ENCODE results near the gene COL4A3. TPM values are rescaled to one million over a fixed set of nuclear protein-coding genes. Genes with fewer than 3 reads are reported as not detected.

COL4A3 gene
- total RNA-seq, 2 donors from 2014 or later, result 0.30 to 0.42 TPM

DNA sequence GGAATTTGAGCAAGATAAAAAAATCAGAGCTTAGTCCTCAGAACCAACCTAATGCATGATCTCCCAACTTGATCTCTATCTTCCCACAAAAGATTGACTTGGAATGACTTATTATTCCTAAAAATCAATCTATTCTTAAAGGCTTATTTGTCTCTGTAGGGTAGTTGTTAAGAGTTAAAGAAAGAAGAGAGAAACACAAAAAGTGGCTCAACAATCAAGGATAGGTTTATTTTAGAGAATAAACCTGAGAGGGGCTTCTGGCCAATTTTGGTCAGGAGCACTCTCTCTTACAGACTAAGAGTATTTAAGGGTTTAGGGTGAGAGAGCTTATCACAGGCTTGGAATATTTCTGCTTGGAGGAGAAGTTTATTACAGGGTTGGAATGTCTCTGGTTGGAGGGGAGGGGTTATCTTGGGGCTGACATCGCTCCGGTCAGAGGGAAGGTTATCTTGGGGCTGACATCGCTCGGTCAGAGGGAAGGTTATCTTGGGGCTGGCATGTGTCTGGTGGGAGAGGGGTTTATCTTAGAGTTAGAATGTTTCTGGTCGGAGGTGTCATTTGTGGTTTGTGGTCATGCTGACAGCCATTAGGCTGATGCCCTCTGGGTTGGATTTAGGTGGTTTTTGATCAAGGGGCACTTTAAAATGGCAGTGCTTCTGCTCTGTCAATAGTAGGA is 158.2 kb downstream of the COL4A3 start:
- Histone ChIP-seq H3K4me3 (no peak overlapping the region), H3K9me3 (no peaks in the 10 kb centered on the region), H3K27ac (no peak overlapping the region), H3K27me3 (no peaks in the 10 kb centered on the region), H3K4me1 (peaks cover 6% of the 10 kb centered on the region), H3K9ac (ENCODE audit: low read depth in 2 of 2, low read length in 2 of 2) (no peak overlapping the region), H3K36me3 (no peaks in the 10 kb centered on the region)
- TF ChIP-seq, protein P1, sequence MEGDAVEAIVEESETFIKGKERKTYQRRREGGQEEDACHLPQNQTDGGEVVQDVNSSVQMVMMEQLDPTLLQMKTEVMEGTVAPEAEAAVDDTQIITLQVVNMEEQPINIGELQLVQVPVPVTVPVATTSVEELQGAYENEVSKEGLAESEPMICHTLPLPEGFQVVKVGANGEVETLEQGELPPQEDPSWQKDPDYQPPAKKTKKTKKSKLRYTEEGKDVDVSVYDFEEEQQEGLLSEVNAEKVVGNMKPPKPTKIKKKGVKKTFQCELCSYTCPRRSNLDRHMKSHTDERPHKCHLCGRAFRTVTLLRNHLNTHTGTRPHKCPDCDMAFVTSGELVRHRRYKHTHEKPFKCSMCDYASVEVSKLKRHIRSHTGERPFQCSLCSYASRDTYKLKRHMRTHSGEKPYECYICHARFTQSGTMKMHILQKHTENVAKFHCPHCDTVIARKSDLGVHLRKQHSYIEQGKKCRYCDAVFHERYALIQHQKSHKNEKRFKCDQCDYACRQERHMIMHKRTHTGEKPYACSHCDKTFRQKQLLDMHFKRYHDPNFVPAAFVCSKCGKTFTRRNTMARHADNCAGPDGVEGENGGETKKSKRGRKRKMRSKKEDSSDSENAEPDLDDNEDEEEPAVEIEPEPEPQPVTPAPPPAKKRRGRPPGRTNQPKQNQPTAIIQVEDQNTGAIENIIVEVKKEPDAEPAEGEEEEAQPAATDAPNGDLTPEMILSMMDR (IDR thresholded peaks at IDR 0.05), result no peak
- no peak for DNase-seq
- intact Hi-C loops (cut with DNase I), result no loop called here

DNA sequence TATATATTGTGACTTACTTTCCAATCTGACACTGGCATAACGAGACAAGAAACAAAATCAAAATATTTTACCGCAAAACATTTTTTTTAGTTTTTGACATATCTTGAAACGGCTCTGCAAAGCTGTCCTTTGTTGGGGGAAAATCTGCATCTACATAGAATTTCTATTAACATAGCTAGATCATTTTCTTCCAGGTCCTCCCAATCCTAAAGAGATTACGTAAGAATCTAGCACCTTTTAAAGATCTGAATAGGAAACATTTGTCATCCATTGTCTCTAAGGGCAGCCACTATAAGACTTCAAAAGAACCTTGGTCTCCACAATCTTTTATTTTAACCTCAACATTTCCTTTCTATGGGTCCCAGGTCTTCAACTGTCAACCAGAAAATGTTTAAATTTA is 159.4 kb downstream of the COL4A3 start:
- Histone ChIP-seq H3K27ac (no peak overlapping the region), H3K9me3 (no peaks in the 10 kb centered on the region), H3K27me3 (no peaks in the 10 kb centered on the region), H3K4me1 (peaks cover 6% of the 10 kb centered on the region), H3K36me3 (no peaks in the 10 kb centered on the region), H3K9ac (ENCODE audit: low read depth in 2 of 2, low read length in 2 of 2) (no peak overlapping the region), H3K4me3 (no peak overlapping the region)
- DNase-seq, result no peak
- TF ChIP-seq, protein P1 (IDR thresholded peaks at IDR 0.05), result no peak
- intact Hi-C loops (cut with DNase I), result no loop called here

DNA sequence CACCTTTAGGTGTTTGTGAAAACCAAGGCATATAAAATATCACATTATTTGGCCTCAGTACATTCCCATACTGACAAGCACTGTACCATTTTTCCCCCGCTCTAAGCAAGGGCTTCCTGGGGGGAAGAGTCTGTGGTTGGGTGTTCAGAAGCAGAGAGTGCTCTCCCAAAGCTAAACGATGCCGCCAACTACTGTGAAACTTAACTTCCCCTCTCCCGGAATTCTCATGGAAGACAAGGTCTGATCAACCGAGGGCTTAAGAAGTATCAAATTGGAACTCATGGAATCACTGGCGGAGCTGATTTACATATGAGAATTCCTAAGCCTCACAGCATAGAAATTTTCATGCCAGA is 160.2 kb downstream of the COL4A3 start:
- intact Hi-C loops (cut with DNase I), result no loop called here
- DNase-seq, result peak; percentile 31
- Histone ChIP-seq H3K4me3 (peak overlapping the region; percentile 94), H3K27ac (peak overlapping the region; percentile 85), H3K4me1 (peaks cover 6% of the 10 kb centered on the region), H3K36me3 (no peaks in the 10 kb centered on the region), H3K9ac (ENCODE audit: low read depth in 2 of 2, low read length in 2 of 2) (peak overlapping the region in 1 of 2 donors; percentile 92), H3K27me3 (no peaks in the 10 kb centered on the region), H3K9me3 (no peaks in the 10 kb centered on the region)
- TF ChIP-seq, protein P1 (IDR thresholded peaks at IDR 0.05), result no peak

DNA sequence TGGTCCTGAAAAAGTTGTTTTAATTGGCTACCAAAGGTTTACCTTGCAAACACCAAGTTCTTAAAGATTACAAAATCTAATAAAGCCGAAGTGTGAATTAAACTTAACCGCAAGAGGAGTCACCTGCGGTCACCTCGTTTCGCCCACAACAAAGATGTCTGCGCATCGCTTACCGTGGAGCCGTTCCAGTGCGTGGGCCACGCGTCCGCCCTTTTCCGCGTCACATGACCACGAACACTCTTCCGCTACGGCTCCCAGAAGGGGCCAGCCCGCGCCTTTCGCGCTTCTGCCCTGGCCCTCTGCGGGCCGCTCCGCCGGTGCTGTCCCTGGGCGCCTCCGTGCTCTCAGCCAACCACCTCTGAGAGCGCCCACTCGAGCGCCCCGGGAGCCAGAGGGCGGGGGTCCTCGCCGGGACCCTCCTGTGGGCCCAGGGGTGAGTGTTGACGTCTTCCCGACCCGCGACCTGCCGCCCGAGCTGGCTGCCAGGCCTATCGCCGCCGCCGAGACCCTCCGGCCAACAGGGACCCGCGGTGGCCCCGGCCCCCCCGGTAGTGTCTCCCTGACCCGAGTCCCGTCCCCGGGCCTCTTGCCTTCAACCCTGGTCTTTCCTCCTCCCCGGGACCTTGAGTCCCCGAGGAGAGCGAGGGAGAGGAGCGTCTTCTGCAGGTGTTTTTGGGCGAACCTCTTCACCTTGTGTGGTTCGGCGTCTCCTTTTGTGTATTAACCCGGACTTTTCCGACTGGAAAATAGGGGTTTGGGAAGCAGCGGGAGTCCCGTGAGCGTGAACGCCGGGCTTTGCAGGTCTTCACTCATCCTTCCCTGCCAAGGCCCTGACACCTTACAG is 160.8 kb downstream of the COL4A3 start, which contains the start of gene MFF:
Gene MFF (plus strand): TSS at position 257 of the 844 bp plus-strand sequence. CDS start 5,415 bp downstream, outside the sequence.
- DNase-seq, result peak; percentile 95
- peak within 1 kb of the TSS; percentile 92 to 94 for H3K9ac ChIP-seq (ENCODE audit: low read depth in 2 of 2, low read length in 2 of 2)
- TF ChIP-seq, protein P1 (IDR thresholded peaks at IDR 0.05), result no peak
- peak within 1 kb of the TSS; percentile 94 for H3K4me3 ChIP-seq
- H3K36me3 ChIP-seq, result no peaks in the 10 kb centered on the region
- H3K4me1 ChIP-seq, result peaks cover 6% of the 10 kb centered on the region
- peak within 1 kb of the TSS; percentile 85 for H3K27ac ChIP-seq
- intact Hi-C loops (cut with DNase I), result no loop called here
- H3K27me3 ChIP-seq, result no peaks in the 10 kb centered on the region
- no peaks in the 10 kb centered on the region for H3K9me3 ChIP-seq

DNA sequence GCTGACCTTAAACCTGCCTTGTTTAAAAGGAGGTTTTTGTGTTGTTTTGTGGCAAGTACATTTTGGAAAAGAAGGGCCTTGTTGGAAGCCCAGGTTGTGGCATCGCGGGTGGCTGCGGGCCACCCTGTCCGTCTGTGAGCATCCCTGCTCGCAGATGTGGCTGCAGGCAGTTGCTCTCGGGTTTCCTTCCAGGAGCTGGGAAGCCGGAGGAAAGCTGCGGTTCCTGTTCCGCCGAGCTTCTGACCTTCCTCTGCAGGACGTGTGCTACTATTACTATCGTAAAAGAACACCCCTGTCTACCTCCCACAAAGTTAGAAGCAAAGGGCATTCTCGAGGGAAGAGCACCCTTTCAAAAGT is 161.4 kb downstream of the COL4A3 start:
- Histone ChIP-seq H3K36me3 (no peaks in the 10 kb centered on the region), H3K9ac (ENCODE audit: low read depth in 2 of 2, low read length in 2 of 2) (peak overlapping the region; percentile 92 to 94), H3K4me3 (peak overlapping the region; percentile 94), H3K9me3 (no peaks in the 10 kb centered on the region), H3K27ac (peak overlapping the region; percentile 85), H3K4me1 (peaks cover 6% of the 10 kb centered on the region), H3K27me3 (no peaks in the 10 kb centered on the region)
- DNase-seq, result peak; percentile 70
- intact Hi-C loops (cut with DNase I), result no loop called here
- TF ChIP-seq, protein P1 (IDR thresholded peaks at IDR 0.05), result no peak

All from colonic mucosa (tissue), 4 donors.